ENCODE data around the gene USP6NL. TPM values are rescaled to one million over a fixed set of nuclear protein-coding genes. Genes with fewer than 3 reads are reported as not detected.

USP6NL gene
- total RNA-seq, 1 donor from 2014 or later, result 7.9 TPM

- H3K27ac ChIP-seq (replicated peaks), result no peak overlapping the region
- intact Hi-C loops (cut with micrococcal nuclease), result no loop called here
These were observed 206.5 kb downstream of the USP6NL start for GRCh38 chr10:11404901-11405300.

More at GRCh38 chr10:11404901-11405300, 206.5 kb downstream of the USP6NL start:
- DNase-seq, result no peak
- Histone ChIP-seq H3K4me1 (no peaks in the 10 kb centered on the region), H3K36me3 (no peaks in the 10 kb centered on the region), H3K4me3 (no peak overlapping the region), H3K9me3 (replicated peaks) (no peaks in the 10 kb centered on the region), H3K27me3 (ENCODE audit: low read depth) (no peaks in the 10 kb centered on the region)
- TF ChIP-seq CTCF (IDR thresholded peaks at IDR 0.05; ENCODE audit: borderline replicate concordance), result no peak

Other genes starting within 250 kb of the USP6NL start
- 88.5 TPM for gene ECHDC3, start 130.7 kb upstream of the USP6NL start, total RNA-seq
- gene PROSER2, start 211.7 kb upstream of the USP6NL start, total RNA-seq, result 0.52 TPM